ENCODE data around the gene TBC1D2. TPM values are rescaled to one million over a fixed set of nuclear protein-coding genes. Genes with fewer than 3 reads are reported as not detected.

The TBC1D2 gene
- total and polyA plus RNA-seq, 2 experiments from 2014 or later: 3.7 to 6.8 TPM

GRCh38 chr9:98157372-98157771 is 98.1 kb downstream of the TBC1D2 start (continued):
- TF ChIP-seq ZNF462 (CRISPR knock-in tag; IDR thresholded peaks at IDR 0.05): no peak

- ATAC-seq: no peak
- H3K4me3 ChIP-seq: no peak overlapping the region
- no peaks in the 10 kb centered on the region for H3K79me2 ChIP-seq (replicated peaks; ENCODE audit: insufficient read depth)
- H3K9me2 ChIP-seq (ENCODE audit: insufficient read depth): no peaks in the 10 kb centered on the region
- H3K4me1 Mint-ChIP-seq: peaks cover 3% of the 10 kb centered on the region; the same call in 2 of the 3 replicates
- no peak overlapping the region for H3K27ac Mint-ChIP-seq
- no peaks in the 10 kb centered on the region; the same call in 1 of the 2 replicates for H4K20me1 ChIP-seq (replicated peaks; ENCODE audit: insufficient read depth)
- H3K27me3 Mint-ChIP-seq (ENCODE audit: insufficient read depth, low read depth, poor library complexity): peaks cover 1% of the 10 kb centered on the region
- H3F3A ChIP-seq (replicated peaks; ENCODE audit: low read depth): no peaks in the 10 kb centered on the region; the same call in 1 of the 2 replicates
- H3K4me3 Mint-ChIP-seq: no peak overlapping the region
- H3K27me3 ChIP-seq (ENCODE audit: insufficient read depth): no peaks in the 10 kb centered on the region
- no peaks in the 10 kb centered on the region for H3K4me1 ChIP-seq (ENCODE audit: insufficient read depth)
- 0 out of 2 replicates have a peak, but pooled peaks cover 5% of the 10 kb centered on the region for H3K36me3 ChIP-seq (ENCODE audit: insufficient read depth)
- no peak overlapping the region for H3K27ac ChIP-seq (ENCODE audit: low read depth)
- no peak for DNase-seq (ENCODE audit: low spot score)
- H3K9me3 Mint-ChIP-seq: no peaks in the 10 kb centered on the region
- no peak overlapping the region for H3K4me2 ChIP-seq
- no peaks in the 10 kb centered on the region for H3K36me3 Mint-ChIP-seq (ENCODE audit: low read depth)
- no peak overlapping the region for H2AFZ ChIP-seq
- TF ChIP-seq ZNF462 (CRISPR knock-in tag; IDR thresholded peaks at IDR 0.05) (no peak), REST (IDR thresholded peaks at IDR 0.05; ENCODE audit: unreplicated experiment) (no peak), EZH2 (IDR thresholded peaks at IDR 0.05; ENCODE audit: low read depth, unreplicated experiment) (no peak), CREB1 (CRISPR knock-in tag; IDR thresholded peaks at IDR 0.05; ENCODE audit: low read depth) (no peak), ZNF114 (CRISPR knock-in tag; IDR thresholded peaks at IDR 0.05) (no peak)
These were observed 100.8 kb downstream of the TBC1D2 start for GRCh38 chr9:98154678-98155077.
